ENCODE data around the gene EOLA1. TPM values are rescaled to one million over a fixed set of nuclear protein-coding genes. Genes with fewer than 3 reads are reported as not detected.
"Not testable (repeated sequence)": the region's sequence is repeated elsewhere in the genome, so short reads cannot be mapped to it uniquely, and the experiment has no call there.

Gene EOLA1
- total RNA-seq, 6 donors from 2014 or later, result 12.2 to 30.5 (median 17.2) TPM

GRCh38 chrX:149570668-149571067 is 29.9 kb downstream of the EOLA1 start:
- 51 to 59% methylated on average over 6 of the region's 6 CpGs for WGBS, 2 donors
- ATAC-seq (ENCODE audit: low FRiP score in 2 of 2) (no peak), DNase-seq (no peak)
- H3K36me3 ChIP-seq, result no peaks in the 10 kb centered on the region
- H3K4me1 ChIP-seq, result no peaks in the 10 kb centered on the region
- TF ChIP-seq POLR2AphosphoS5 (IDR thresholded peaks at IDR 0.05), result no peak
- TF ChIP-seq EP300 (IDR thresholded peaks at IDR 0.05), result no peak
- no peak for TF ChIP-seq CTCF (IDR thresholded peaks at IDR 0.05)
- TF ChIP-seq POLR2A (IDR thresholded peaks at IDR 0.05), result no peak
- no peaks in the 10 kb centered on the region for H3K27me3 ChIP-seq
- H3K4me3 ChIP-seq, result no peak overlapping the region
- H3K27ac ChIP-seq, result no peak overlapping the region
- no peaks in the 10 kb centered on the region for H3K9me3 ChIP-seq

GRCh38 chrX:149571770-149572169 is 31.0 kb downstream of the EOLA1 start:
- no peaks in the 10 kb centered on the region for H3K36me3 ChIP-seq
- no peak overlapping the region for H3K27ac ChIP-seq
- TF ChIP-seq POLR2AphosphoS5 (IDR thresholded peaks at IDR 0.05) (no peak), CTCF (IDR thresholded peaks at IDR 0.05) (no peak), POLR2A (IDR thresholded peaks at IDR 0.05) (no peak), EP300 (IDR thresholded peaks at IDR 0.05) (no peak)
- H3K27me3 ChIP-seq, result no peaks in the 10 kb centered on the region
- no peaks in the 10 kb centered on the region for H3K9me3 ChIP-seq
- WGBS, 2 donors, result 82 to 88% methylated on average over 5 to 7 of the region's 7 CpGs
- H3K4me3 ChIP-seq, result no peak overlapping the region
- no peak for DNase-seq
- no peaks in the 10 kb centered on the region for H3K4me1 ChIP-seq
- no peak for ATAC-seq (ENCODE audit: low FRiP score in 2 of 2)

- H3K27ac ChIP-seq, result no peak overlapping the region
- DNase-seq (no peak), ATAC-seq (ENCODE audit: low FRiP score in 2 of 2) (no peak)
- no peaks in the 10 kb centered on the region for H3K9me3 ChIP-seq
- TF ChIP-seq POLR2AphosphoS5 (IDR thresholded peaks at IDR 0.05), result no peak
- TF ChIP-seq EP300 (IDR thresholded peaks at IDR 0.05), result no peak
- TF ChIP-seq CTCF (IDR thresholded peaks at IDR 0.05), result no peak
- TF ChIP-seq POLR2A (IDR thresholded peaks at IDR 0.05), result no peak
- no peaks in the 10 kb centered on the region for H3K27me3 ChIP-seq
- H3K4me3 ChIP-seq, result no peak overlapping the region
- H3K4me1 ChIP-seq, result no peaks in the 10 kb centered on the region
- no peaks in the 10 kb centered on the region for H3K36me3 ChIP-seq
- WGBS, 2 donors, result 14 to 58% methylated on average over 1 of the region's 1 CpG
Observed at GRCh38 chrX:149572743-149573142, 31.9 kb downstream of the EOLA1 start.

- H3K4me1 ChIP-seq; H3K9me3 ChIP-seq; H3K27ac ChIP-seq; H3K36me3 ChIP-seq; ATAC-seq (ENCODE audit: low FRiP score in 2 of 2); H3K27me3 ChIP-seq; H3K4me3 ChIP-seq; DNase-seq: not testable (repeated sequence)
- whole genome bisulfite sequencing, 2 donors, result no CpG with 5 or more reads among the region's 1 CpG
Observed at GRCh38 chrX:149573456-149573855, 32.6 kb downstream of the EOLA1 start.

- 100% methylated on average over 2 of the region's 17 CpGs; no CpG with 5 or more reads in 1 of the 2 donors for WGBS, 2 donors
- H3K4me3 ChIP-seq, H3K4me1 ChIP-seq, H3K9me3 ChIP-seq, H3K36me3 ChIP-seq, H3K27me3 ChIP-seq, H3K27ac ChIP-seq, DNase-seq: not testable (repeated sequence)
- peak in 1 of 2 donors; percentile 28 for ATAC-seq (ENCODE audit: low FRiP score in 2 of 2)
Observed at GRCh38 chrX:149585631-149586030, 44.8 kb downstream of the EOLA1 start.

GRCh38 chrX:149587359-149587758 is 46.5 kb downstream of the EOLA1 start, which contains the start of gene MAGEA9B:
TSS of gene MAGEA9B (minus strand) at chrX:149587459. CDS start at chrX:149583179, 4,280 bp downstream.
- no CpG with 5 or more reads among the region's 12 CpGs for WGBS, 2 donors
- not testable (repeated sequence) for H3K36me3 ChIP-seq; H3K4me1 ChIP-seq; H3K9me3 ChIP-seq; DNase-seq; H3K4me3 ChIP-seq; ATAC-seq (ENCODE audit: low FRiP score in 2 of 2); H3K27me3 ChIP-seq; H3K27ac ChIP-seq

- H3K36me3 ChIP-seq; H3K4me3 ChIP-seq; ATAC-seq (ENCODE audit: low FRiP score in 2 of 2); H3K4me1 ChIP-seq; DNase-seq; H3K27me3 ChIP-seq; H3K9me3 ChIP-seq; H3K27ac ChIP-seq: not testable (repeated sequence)
- WGBS, 2 donors, result no CpG with 5 or more reads among the region's 7 CpGs
Observed at GRCh38 chrX:149590993-149591392, 50.2 kb downstream of the EOLA1 start.

- H3K4me1 ChIP-seq; H3K4me3 ChIP-seq; H3K27me3 ChIP-seq; ATAC-seq (ENCODE audit: low FRiP score in 2 of 2); H3K27ac ChIP-seq; DNase-seq; H3K36me3 ChIP-seq; H3K9me3 ChIP-seq: not testable (repeated sequence)
- WGBS, 2 donors, result no CpG with 5 or more reads among the region's 17 CpGs
Observed at GRCh38 chrX:149595214-149595613, 54.4 kb downstream of the EOLA1 start, which contains the start of gene HSFX2. TSS of gene HSFX2 (minus strand) at chrX:149595314. CDS start at chrX:149594700, 614 bp downstream.

- not testable (repeated sequence) for DNase-seq; H3K27me3 ChIP-seq; H3K36me3 ChIP-seq; ATAC-seq (ENCODE audit: low FRiP score in 2 of 2); H3K9me3 ChIP-seq; H3K4me1 ChIP-seq; H3K27ac ChIP-seq; H3K4me3 ChIP-seq
- WGBS, 2 donors, result no CpG with 5 or more reads among the region's 7 CpGs
Observed at GRCh38 chrX:149595943-149596342, 55.1 kb downstream of the EOLA1 start.

Data from upper lobe of left lung (tissue), 6 donors.